K562 (cell line): ENCODE data around the gene APLNR. TPM values are rescaled to one million over a fixed set of nuclear protein-coding genes. Genes with fewer than 3 reads are reported as not detected.

Experiments used
- ATAC-seq: fragments of 200-7000 bp; cut with Tn5 transposase; 3 replicates; pipeline ENCODE4 v1.9.1; 2020; ENCODE audit warnings: moderate library complexity
- BruUV-seq: library from RNA; stranded (reverse); fragments of 400-500 nt; replicated peaks from 2 replicates; lab custom pipeline; 2021; lab: Mats Ljungman, UMichigan
- CTCF ChIA-PET: fragments of 300-600 bp; formaldehyde crosslinking; extraction: SDS; loops from one replicate; lab custom pipeline; 2021; ENCODE audit warnings: low intra/inter-chr PET ratio; lab: Yijun Ruan, JAX
- POLR2A ChIA-PET: fragments of 300-600, 350-650 bp; sonication (Branson Sonifier 250); formaldehyde crosslinking; extraction: SDS; loops from one replicate; lab custom pipeline; 2021; ENCODE audit warnings: antibody characterized with exemption, inconsistent platforms; lab: Yijun Ruan, JAX
- DNase-seq, 4 experiments: peaks; one replicate each; pipeline versions ENCODE4 v3.0.0 to v3.0.0-alpha.2; 2011 to 2018; ENCODE audit warnings: low spot score in 3 of 4, mixed read lengths in 3 of 4; ENCODE audit errors: extremely low read depth in 1 of 4
- FAIRE-seq: peaks from 2 replicates; lab custom pipeline; 2011; peaks lifted over from hg19 to GRCh38; lab: Jason Lieb, UNC
- H2AFZ ChIP-seq: 2 replicates; pipeline ENCODE4 v1.6.0; 2011; ENCODE audit warnings: low read depth, low read length, control low read depth, inconsistent platforms
- H3K27ac ChIP-seq: fragments of 200-600 bp; 3 replicates; pipeline ENCODE4 v1.8.0; 2011; ENCODE audit warnings: low read depth, mild to moderate bottlenecking, control low read depth, inconsistent platforms, low read length, moderate library complexity, mixed read lengths; ENCODE audit errors: extremely low read depth
- H3K27me3 ChIP-seq, 2 experiments: fragments of 300-600 bp in 1 of 2; 2 replicates in 1 of 2; 3 replicates in 1 of 2; pipeline versions ENCODE4 v1.6.0 to v1.8.0; 2011; ENCODE audit warnings: inconsistent platforms in 2 of 2, low read length in 2 of 2, mild to moderate bottlenecking in 1 of 2, mixed read lengths in 1 of 2, moderate library complexity in 1 of 2; ENCODE audit not compliant: control insufficient read depth in 2 of 2, insufficient read depth in 2 of 2
- H3K36me3 ChIP-seq: fragments of 300-600 bp; 3 replicates; pipeline ENCODE4 v1.8.0; 2011; ENCODE audit warnings: mild to moderate bottlenecking, low read length, inconsistent platforms; ENCODE audit not compliant: control insufficient read depth, insufficient read depth
- H3K4me1 ChIP-seq, 2 experiments: fragments of 200-600 bp in 1 of 2; replicated peaks in 1 of 2; 2 replicates in 1 of 2; 3 replicates in 1 of 2; pipeline versions ENCODE4 v1.5.1 to v1.8.0; 2011; ENCODE audit warnings: inconsistent platforms in 2 of 2, low read length in 2 of 2, mild to moderate bottlenecking in 1 of 2, mixed read lengths in 1 of 2, moderate library complexity in 1 of 2; ENCODE audit not compliant: control insufficient read depth in 2 of 2, insufficient read depth in 2 of 2
- H3K4me2 ChIP-seq: 2 replicates; pipeline ENCODE4 v1.6.1; 2011; ENCODE audit warnings: low read length, control low read depth, inconsistent platforms, mixed read lengths; ENCODE audit not compliant: insufficient read depth
- H3K4me3 ChIP-seq: fragments of 200-600 bp; sonication (generic), shearing (Covaris generic); 2 replicates; pipeline ENCODE4 v1.5.1; 2016; ENCODE audit warnings: control low read depth, inconsistent platforms
- H3K79me2 ChIP-seq: fragments of 200-600 bp; 3 replicates; pipeline ENCODE4 v1.8.0; 2011; ENCODE audit warnings: low read length, inconsistent platforms; ENCODE audit not compliant: control insufficient read depth, insufficient read depth
- H3K9ac ChIP-seq, 2 experiments: 2 replicates each; pipeline versions ENCODE4 v1.6.0 to v1.6.1; 2011; ENCODE audit warnings: low read depth in 2 of 2, low read length in 2 of 2, control low read depth in 1 of 2, inconsistent platforms in 1 of 2, mild to moderate bottlenecking in 1 of 2, mixed read lengths in 1 of 2; ENCODE audit not compliant: insufficient read depth in 1 of 2
- H3K9me1 ChIP-seq: one replicate; pipeline ENCODE4 v1.6.0; 2011; ENCODE audit warnings: inconsistent platforms, mild to moderate bottlenecking, low read length, moderate library complexity; ENCODE audit not compliant: control insufficient read depth, insufficient read depth
- H3K9me3 ChIP-seq: replicated peaks from 2 replicates; pipeline ENCODE4 v1.5.1; 2011; ENCODE audit warnings: low read depth, low read length, inconsistent platforms; ENCODE audit not compliant: control insufficient read depth, insufficient read depth
- H4K20me1 ChIP-seq: replicated peaks from 2 replicates; pipeline ENCODE4 v1.6.1; 2011; ENCODE audit warnings: low read length, inconsistent platforms, mixed read lengths; ENCODE audit not compliant: control insufficient read depth, insufficient read depth
- ARID3B ChIP-seq: fragments of 250-450 bp; sonication (Bioruptor Pico); IDR thresholded peaks from 2 replicates; pipeline ENCODE4 v1.4.0; 2020; ENCODE audit warnings: borderline replicate concordance
- ATF4 ChIP-seq: fragments of 450-650 bp; formaldehyde crosslinking; IDR thresholded peaks from 2 replicates; pipeline ENCODE4 v1.4.0; 2022; ENCODE audit warnings: mild to moderate bottlenecking, moderate library complexity
- CTCFL ChIP-seq: IDR thresholded peaks from 2 replicates; pipeline ENCODE4 v1.6.1; 2011; ENCODE audit warnings: borderline replicate concordance, low read depth, mild to moderate bottlenecking, moderate library complexity, low read length; ENCODE audit not compliant: insufficient read depth, poor library complexity, severe bottlenecking
- RBFOX2 ChIP-seq: fragments of 200-400 bp; formaldehyde crosslinking; IDR thresholded peaks from 2 replicates; pipeline ENCODE4 v1.6.1; 2017; ENCODE audit warnings: low read depth, mild to moderate bottlenecking, low read length, moderate library complexity
- RBM14 ChIP-seq: fragments of 200-400 bp; formaldehyde crosslinking; IDR thresholded peaks from 2 replicates; pipeline ENCODE4 v1.6.1; 2018; ENCODE audit warnings: low read depth, mild to moderate bottlenecking, low read length, moderate library complexity, borderline replicate concordance; ENCODE audit not compliant: insufficient read depth
- TAF15 ChIP-seq: fragments of 200-400 bp; formaldehyde crosslinking; IDR thresholded peaks from 2 replicates; pipeline ENCODE4 v1.6.1; 2017; ENCODE audit warnings: mild to moderate bottlenecking, low read depth, low read length, moderate library complexity
- ZFX ChIP-seq: sonication (generic); formaldehyde crosslinking; IDR thresholded peaks from 2 replicates; pipeline ENCODE4 v1.8.0; 2022; ENCODE audit warnings: mild to moderate bottlenecking, missing genetic modification reagents, moderate library complexity
- ZNF24 ChIP-seq: fragments of 450-650 bp; IDR thresholded peaks from 2 replicates; pipeline ENCODE4 v1.6.1; 2016
- ZNF280B ChIP-seq: fragments of 250-450 bp; sonication (Bioruptor Pico); IDR thresholded peaks from 2 replicates; pipeline ENCODE4 v1.5.1; 2021; ENCODE audit warnings: mild to moderate bottlenecking
- ZNF76 ChIP-seq: fragments of 250-450 bp; sonication (Bioruptor Pico); IDR thresholded peaks from 2 replicates; pipeline ENCODE4 v1.4.0; 2020; ENCODE audit warnings: mild to moderate bottlenecking, moderate library complexity, borderline replicate concordance
- WGBS: fragments of 100-300 bp; shearing (Covaris generic); methylation state at CpG from one replicate; pipeline ENCODE4 v1.1.6; 2016; ENCODE audit warnings: low coverage, mixed read lengths; ENCODE audit not compliant: insufficient coverage; ENCODE audit errors: missing lambda C conversion rate; 5-methylcytosine and 5-hydroxymethylcytosine counted together
- in situ Hi-C: fragments of 300-500 bp; cut with MboI; formaldehyde crosslinking; loops from 4 replicates; pipeline ENCODE4 v1.15.0; 2018; ENCODE audit warnings: inconsistent platforms, mixed read lengths
- intact Hi-C: fragments of 100-400 bp; cut with micrococcal nuclease; formaldehyde crosslinking; loops from 2 replicates; pipeline ENCODE4 v1.14.2; 2022
- polyA plus RNA-seq, 8 experiments: library from polyadenylated mRNA; depleted of rRNA in 4 of 8; stranded (reverse) in 5 of 8; unstranded in 3 of 8; fragments of >200 nt; fragmentation: Nextera tagmentation in 2 of 8; fragmentation: Illumina TruSeq in 1 of 8; extraction: Ambion mirVana in 2 of 8; extraction: Trizol in 1 of 8; gene quantifications; 2 replicates each; pipeline versions ENCODE4 v1.2.1 to v1.2.3, GENCODE V29; 2011 to 2014; ENCODE audit warnings: inconsistent platforms in 1 of 8, missing spikeins in 1 of 8
- total RNA-seq, 7 experiments: library from RNA; depleted of rRNA in 6 of 7; stranded (reverse); fragments of >200 nt in 6 of 7; fragmentation: Illumina TruSeq in 2 of 7; extraction: Trizol in 2 of 7; gene quantifications; 2 replicates each; pipeline versions ENCODE4 v1.2.1 to v1.2.3, GENCODE V29; 2011 to 2021; ENCODE audit warnings: low replicate concordance in 1 of 7

APLNR gene
- total and polyA plus RNA-seq, 9 of the 15 experiments (the other 6 are each of a cell fraction or from before 2014, with no cell fraction given): 0.15 to 2.0 (median 0.65) TPM

GRCh38 chr11:57203882-57204480 lies 33.1 kb downstream of the APLNR start:
- H3K27me3 ChIP-seq: peaks cover 24 to 47% of the 10 kb centered on the region in 2 experiments
- WGBS: under 1% methylated on average over 7 of the region's 7 CpGs
- H3K9me3 ChIP-seq: no peaks in the 10 kb centered on the region
- no peak overlapping the region for H3K27ac ChIP-seq
- no peak overlapping the region for H2AFZ ChIP-seq
- no peak overlapping the region for H3K4me3 ChIP-seq
- in situ Hi-C loops: no loop called here
- BruUV-seq: no TSS peak
- DNase-seq (no peak), ATAC-seq (no peak), FAIRE-seq (no peak)
- no peaks in the 10 kb centered on the region for H3K4me1 ChIP-seq
- no peak overlapping the region for H3K9ac ChIP-seq
- ChIA-PET CTCF (no interaction called here), POLR2A (interaction anchor here (0.6 to 1.2 kb wide), 3 partner anchors 9 to 108 kb away, joined by 3 to 4 read pairs (median 3); no protein-coding TSS in a partner anchor)
- H3K4me2 ChIP-seq: no peak overlapping the region
- no peaks in the 10 kb centered on the region for H3K36me3 ChIP-seq
- H4K20me1 ChIP-seq: no peaks in the 10 kb centered on the region
- no peaks in the 10 kb centered on the region for H3K79me2 ChIP-seq
- intact Hi-C loops: no loop called here
- H3K9me1 ChIP-seq: no peaks in the 10 kb centered on the region
- TF ChIP-seq ATF4 (no peak), ARID3B (CRISPR knock-in tag) (no peak), ZNF280B (CRISPR knock-in tag) (no peak), ZFX (CRISPR knock-in tag) (no peak), RBFOX2 (no peak), TAF15 (no peak), ZNF76 (CRISPR knock-in tag) (no peak), RBM14 (no peak), CTCFL (no peak), ZNF24 (no peak)
